Epithelial cell of esophagus (primary cell): ENCODE measurements around the gene ASB16.
"Not testable (repeated sequence)": the region's sequence is repeated elsewhere in the genome, so short reads cannot be mapped to it uniquely, and the experiment has no call there.

Experiments used
- DNase-seq: peaks from one replicate; pipeline ENCODE4 v3.0.0; 2010; ENCODE audit warnings: low read depth
- H3K4me3 ChIP-seq: 2 replicates; pipeline ENCODE4 v1.5.1; 2011; ENCODE audit warnings: mild to moderate bottlenecking, low read length, control low read depth
- CTCF ChIP-seq: IDR thresholded peaks from 2 replicates; pipeline ENCODE4 v1.5.1; 2011; ENCODE audit warnings: low read depth, mild to moderate bottlenecking, low read length, control low read depth, inconsistent platforms; ENCODE audit not compliant: insufficient read depth; ENCODE audit errors: missing control alignments

The ASB16 gene

GRCh38 chr17:44128383-44128782 lies 42.1 kb upstream of the ASB16 start:
- H3K4me3 ChIP-seq = no peak overlapping the region
- TF ChIP-seq CTCF = no peak
- no peak for DNase-seq

GRCh38 chr17:44130693-44131349 lies 39.7 kb upstream of the ASB16 start:
- H3K4me3 ChIP-seq = no peak overlapping the region
- DNase-seq = no peak

GRCh38 chr17:44131372-44131771 lies 39.1 kb upstream of the ASB16 start:
- H3K4me3 ChIP-seq, DNase-seq: not testable (repeated sequence)

More at GRCh38 chr17:44130693-44131349, 39.7 kb upstream of the ASB16 start:
- TF ChIP-seq CTCF = no peak

DNA sequence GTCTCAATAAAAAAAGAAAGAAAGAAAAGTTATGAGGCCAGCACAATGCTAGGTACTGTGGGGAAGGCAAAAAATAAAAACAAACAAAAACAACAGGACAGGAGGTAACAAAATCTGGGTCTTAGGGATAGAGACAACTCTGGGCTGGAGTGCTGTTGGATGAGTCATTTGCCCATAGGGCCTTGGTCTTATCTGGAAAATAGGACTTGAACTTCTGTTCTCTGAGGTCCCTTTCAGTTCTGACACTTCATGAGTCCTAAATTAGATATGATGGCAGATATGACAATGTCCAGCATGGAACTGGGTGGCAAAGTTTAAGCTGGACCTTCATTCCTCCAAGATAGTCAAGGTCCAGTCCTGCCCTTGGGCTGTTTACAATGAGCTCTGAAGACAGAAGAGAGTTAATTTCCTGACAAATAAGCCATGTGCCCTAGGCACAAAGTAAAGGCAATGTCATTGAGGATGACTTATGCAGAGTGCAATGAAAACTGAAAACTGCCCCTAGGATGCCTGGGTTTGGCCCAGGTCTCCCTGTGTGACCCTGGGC lies 38.2 kb upstream of the ASB16 start:
- no peak overlapping the region for H3K4me3 ChIP-seq
- no peak for TF ChIP-seq CTCF
- no peak for DNase-seq

DNA sequence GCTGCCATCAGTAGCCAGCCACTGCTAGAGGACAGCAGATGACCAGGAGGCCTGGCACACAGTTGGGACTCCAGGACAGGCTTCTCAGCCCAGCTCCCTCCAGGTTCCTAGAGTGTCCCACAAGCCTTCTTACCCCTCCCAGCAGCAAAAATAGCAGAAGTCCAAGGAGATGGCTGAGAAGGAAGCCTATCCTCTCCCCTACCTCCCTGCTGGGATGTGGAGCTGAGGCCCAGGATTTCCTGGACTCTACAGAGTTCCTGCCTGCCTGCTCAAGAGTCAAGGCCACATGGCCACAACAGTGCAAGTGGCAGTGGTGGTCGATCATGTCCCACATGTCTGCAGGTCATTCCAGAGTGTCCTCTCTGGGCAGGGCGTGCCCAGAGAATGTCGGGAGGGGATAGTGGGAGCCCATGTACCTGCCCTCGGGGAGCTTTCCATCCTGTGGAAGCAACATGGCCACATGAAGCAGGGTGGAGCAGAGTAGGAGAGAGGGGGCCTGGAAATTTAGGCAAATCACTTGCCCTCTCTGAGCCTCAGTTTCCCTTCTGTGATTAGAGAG lies 36.5 kb upstream of the ASB16 start:
- H3K4me3 ChIP-seq = no peak overlapping the region
- no peak for TF ChIP-seq CTCF
- DNase-seq = no peak

DNA sequence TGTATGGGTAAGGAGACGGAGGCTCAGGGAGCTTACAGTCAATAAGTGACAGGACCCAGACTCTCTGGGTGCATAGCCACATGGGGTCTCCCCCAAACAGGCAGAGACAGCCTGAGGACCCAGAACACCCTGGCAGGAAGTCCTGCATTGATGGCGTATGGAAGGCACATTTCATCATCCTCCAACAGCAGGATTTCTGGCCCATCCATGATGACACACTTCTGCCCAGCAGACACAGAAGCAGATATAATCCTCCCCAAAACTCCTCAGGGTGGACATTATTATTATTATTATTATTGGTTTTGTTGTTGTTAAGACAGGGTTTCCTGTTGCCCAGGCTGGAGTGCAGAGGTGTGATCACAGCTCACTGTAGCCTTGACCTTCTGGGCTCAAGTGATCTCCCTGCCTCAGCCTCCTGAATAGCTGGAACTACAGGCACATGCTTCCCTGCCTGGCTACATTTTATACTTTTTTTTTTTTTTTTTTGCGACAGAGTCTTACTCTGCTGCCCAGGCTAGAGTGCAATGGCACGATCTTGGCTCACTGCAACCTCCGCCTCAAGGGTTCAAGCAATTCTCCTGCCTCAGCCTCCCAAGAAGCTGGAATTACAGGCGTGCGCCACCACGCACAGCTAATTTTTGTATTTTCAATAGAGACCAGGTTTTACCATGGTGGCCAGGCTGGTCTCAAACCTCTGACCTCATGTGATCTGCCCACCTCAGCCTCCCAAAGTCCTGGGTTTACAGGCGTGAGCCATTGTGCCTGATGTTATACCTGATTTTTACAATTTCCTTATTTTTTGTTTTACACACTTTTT lies 35.5 kb upstream of the ASB16 start:
- no peak for TF ChIP-seq CTCF
- no peak overlapping the region for H3K4me3 ChIP-seq
- no peak for DNase-seq
